Stimulated activated CD4-positive, alpha-beta T cell treated with anti-CD3 and anti-CD28 coated beads, Interleukin-1b, Interleukin-23, amount 100 ng/mL, for 48 hours (primary cell): ENCODE data around the gene MOSPD3.

Experiments
- DNase-seq: peaks from one replicate; pipeline ENCODE4 v3.0.0-alpha.2; 2020

Gene MOSPD3

GRCh38 chr7:100575746-100576383 is 36.5 kb upstream of the MOSPD3 start:
- no peak for DNase-seq

- DNase-seq = no peak
Measured at GRCh38 chr7:100576384-100576993, 35.9 kb upstream of the MOSPD3 start.

- DNase-seq = no peak
Measured at GRCh38 chr7:100577103-100577502, 35.2 kb upstream of the MOSPD3 start.

GRCh38 chr7:100577507-100577906 is 34.8 kb upstream of the MOSPD3 start:
- no peak for DNase-seq

- no peak for DNase-seq
Measured at GRCh38 chr7:100578246-100579183, 33.8 kb upstream of the MOSPD3 start.

- DNase-seq = no peak
Measured at GRCh38 chr7:100580466-100581283, 31.7 kb upstream of the MOSPD3 start.

- DNase-seq = no peak
Measured at GRCh38 chr7:100582041-100582579, 30.2 kb upstream of the MOSPD3 start.

- no peak for DNase-seq
Measured at GRCh38 chr7:100582650-100583049, 29.7 kb upstream of the MOSPD3 start.

GRCh38 chr7:100583132-100584053 is 28.9 kb upstream of the MOSPD3 start:
- DNase-seq = peak; percentile 75

- no peak for DNase-seq
Measured at GRCh38 chr7:100584054-100584682, 28.2 kb upstream of the MOSPD3 start.

GRCh38 chr7:100584683-100585510 is 27.4 kb upstream of the MOSPD3 start:
- no peak for DNase-seq

- peak; percentile 50 for DNase-seq
Measured at GRCh38 chr7:100585511-100586265, 26.7 kb upstream of the MOSPD3 start, which contains the start of gene LRCH4. Gene LRCH4 (minus strand): TSS chr7:100586129. CDS start chr7:100586100, 29 bp downstream.

GRCh38 chr7:100586266-100587025 is 25.9 kb upstream of the MOSPD3 start, which contains the start of gene FBXO24:
Gene FBXO24 (plus strand): TSS chr7:100586328. CDS start chr7:100586626, 298 bp downstream.
- peak; percentile 100 for DNase-seq

GRCh38 chr7:100588438-100588837 is 23.9 kb upstream of the MOSPD3 start:
- DNase-seq = no peak

- DNase-seq = no peak
Measured at GRCh38 chr7:100589341-100589947, 22.9 kb upstream of the MOSPD3 start.

- no peak for DNase-seq
Measured at GRCh38 chr7:100590077-100590737, 22.1 kb upstream of the MOSPD3 start.

GRCh38 chr7:100591596-100591995 is 20.7 kb upstream of the MOSPD3 start:
- no peak for DNase-seq
